ENCODE data around the gene C5orf22. TPM values are rescaled to one million over a fixed set of nuclear protein-coding genes. Genes with fewer than 3 reads are reported as not detected.

The C5orf22 gene
- total and polyA plus RNA-seq, 4 donors: 10.0 to 29.8 (median 17.3) TPM

- no peak for DNase-seq
- 84 to 99% methylated on average over 6 of the region's 6 CpGs for WGBS, 2 donors
- Histone ChIP-seq H3K36me3 (ENCODE audit: control insufficient read depth in 4 of 4, insufficient read depth in 4 of 4, low read length in 4 of 4) (peaks cover 36 to 48% (median 46%) of the 10 kb centered on the region in 4 donors), H3K27ac (ENCODE audit: low read depth in 1 of 2, low read length in 1 of 2) (no peak overlapping the region), H3K27me3 (ENCODE audit: control insufficient read depth in 3 of 3, insufficient read depth in 3 of 3, low read length in 2 of 3) (no peaks in the 10 kb centered on the region), H3K9me3 (ENCODE audit: control insufficient read depth in 4 of 4, insufficient read depth in 3 of 4, low read length in 3 of 4) (no peaks in the 10 kb centered on the region), H3K9ac (ENCODE audit: insufficient read depth in 1 of 2, low read length in 2 of 2) (no peak overlapping the region), H3K4me3 (no peak overlapping the region), H3K4me1 (ENCODE audit: control insufficient read depth in 5 of 5, insufficient read depth in 5 of 5, low read length in 5 of 5) (no peaks in the 10 kb centered on the region)
- TF ChIP-seq, protein P1, sequence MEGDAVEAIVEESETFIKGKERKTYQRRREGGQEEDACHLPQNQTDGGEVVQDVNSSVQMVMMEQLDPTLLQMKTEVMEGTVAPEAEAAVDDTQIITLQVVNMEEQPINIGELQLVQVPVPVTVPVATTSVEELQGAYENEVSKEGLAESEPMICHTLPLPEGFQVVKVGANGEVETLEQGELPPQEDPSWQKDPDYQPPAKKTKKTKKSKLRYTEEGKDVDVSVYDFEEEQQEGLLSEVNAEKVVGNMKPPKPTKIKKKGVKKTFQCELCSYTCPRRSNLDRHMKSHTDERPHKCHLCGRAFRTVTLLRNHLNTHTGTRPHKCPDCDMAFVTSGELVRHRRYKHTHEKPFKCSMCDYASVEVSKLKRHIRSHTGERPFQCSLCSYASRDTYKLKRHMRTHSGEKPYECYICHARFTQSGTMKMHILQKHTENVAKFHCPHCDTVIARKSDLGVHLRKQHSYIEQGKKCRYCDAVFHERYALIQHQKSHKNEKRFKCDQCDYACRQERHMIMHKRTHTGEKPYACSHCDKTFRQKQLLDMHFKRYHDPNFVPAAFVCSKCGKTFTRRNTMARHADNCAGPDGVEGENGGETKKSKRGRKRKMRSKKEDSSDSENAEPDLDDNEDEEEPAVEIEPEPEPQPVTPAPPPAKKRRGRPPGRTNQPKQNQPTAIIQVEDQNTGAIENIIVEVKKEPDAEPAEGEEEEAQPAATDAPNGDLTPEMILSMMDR (IDR thresholded peaks at IDR 0.05; ENCODE audit: control extremely low read depth, extremely low read depth): no peak
- ATAC-seq (ENCODE audit: insufficient read depth, low FRiP score): no peak
Observed at GRCh38 chr5:31496891-31497290, 35.2 kb upstream of the C5orf22 start.

DNA sequence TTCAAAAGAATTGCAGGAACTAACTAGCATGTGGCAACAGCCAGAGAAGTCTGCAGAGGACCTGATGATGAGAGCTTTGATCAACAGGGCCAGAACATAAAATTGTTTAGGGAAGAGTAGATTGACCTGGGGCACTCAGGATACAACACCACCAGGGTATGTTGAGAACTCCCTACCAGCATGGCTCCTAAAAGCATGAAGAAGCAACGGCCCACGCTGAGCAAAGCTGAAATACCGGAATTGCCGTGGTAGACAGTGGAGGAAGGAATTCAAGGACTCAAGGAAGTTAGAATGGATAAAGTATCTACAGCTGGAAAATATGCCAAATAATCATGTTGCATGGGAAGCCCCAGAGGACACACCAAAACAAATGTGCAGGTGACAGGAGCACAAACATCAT lies 31.8 kb upstream of the C5orf22 start:
- Histone ChIP-seq H3K9ac (ENCODE audit: insufficient read depth in 1 of 2, low read length in 2 of 2) (no peak overlapping the region), H3K27ac (ENCODE audit: low read depth in 1 of 2, low read length in 1 of 2) (no peak overlapping the region), H3K9me3 (ENCODE audit: control insufficient read depth in 4 of 4, insufficient read depth in 3 of 4, low read length in 3 of 4) (no peaks in the 10 kb centered on the region), H3K4me3 (no peak overlapping the region), H3K27me3 (ENCODE audit: control insufficient read depth in 3 of 3, insufficient read depth in 3 of 3, low read length in 2 of 3) (no peaks in the 10 kb centered on the region), H3K36me3 (ENCODE audit: control insufficient read depth in 4 of 4, insufficient read depth in 4 of 4, low read length in 4 of 4) (peaks cover 35 to 63% (median 56%) of the 10 kb centered on the region in 4 donors), H3K4me1 (ENCODE audit: control insufficient read depth in 5 of 5, insufficient read depth in 5 of 5, low read length in 5 of 5) (no peaks in the 10 kb centered on the region)
- 80 to 96% methylated on average over 4 of the region's 4 CpGs for WGBS, 2 donors
- ATAC-seq (ENCODE audit: insufficient read depth, low FRiP score) (no peak), DNase-seq (no peak)
- TF ChIP-seq, protein P1 (IDR thresholded peaks at IDR 0.05; ENCODE audit: control extremely low read depth, extremely low read depth): no peak

DNA sequence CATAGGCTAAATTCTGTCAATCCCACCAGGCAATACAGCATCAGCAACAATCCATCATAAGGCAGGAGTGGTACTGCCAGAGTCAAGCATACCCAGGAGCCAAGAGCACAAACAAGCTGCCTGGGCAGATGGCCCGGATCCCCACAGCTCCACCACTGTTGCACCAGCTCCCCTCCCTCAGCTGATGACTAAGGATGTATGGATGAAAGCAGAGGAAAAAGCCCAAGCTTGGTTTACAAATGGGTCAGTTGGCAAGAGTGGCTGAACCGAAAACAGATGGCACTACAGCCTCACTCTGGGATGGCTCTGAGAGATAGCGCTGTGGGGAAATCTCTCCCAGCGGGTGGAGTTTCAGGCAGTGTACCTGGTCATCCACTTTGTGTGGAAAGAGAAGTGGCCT lies 29.6 kb upstream of the C5orf22 start:
- DNase-seq (no peak), ATAC-seq (ENCODE audit: insufficient read depth, low FRiP score) (no peak)
- 95 to 99% methylated on average over 4 of the region's 4 CpGs for WGBS, 2 donors
- H3K4me1 ChIP-seq (ENCODE audit: control insufficient read depth in 5 of 5, insufficient read depth in 5 of 5, low read length in 5 of 5): no peaks in the 10 kb centered on the region
- no peak overlapping the region for H3K4me3 ChIP-seq
- no peak overlapping the region for H3K27ac ChIP-seq (ENCODE audit: low read depth in 1 of 2, low read length in 1 of 2)
- H3K36me3 ChIP-seq (ENCODE audit: control insufficient read depth in 4 of 4, insufficient read depth in 4 of 4, low read length in 4 of 4): peaks cover 31 to 55% (median 46%) of the 10 kb centered on the region in 4 donors
- TF ChIP-seq, protein P1 (IDR thresholded peaks at IDR 0.05; ENCODE audit: control extremely low read depth, extremely low read depth): no peak
- no peak overlapping the region for H3K9ac ChIP-seq (ENCODE audit: insufficient read depth in 1 of 2, low read length in 2 of 2)
- no peaks in the 10 kb centered on the region for H3K27me3 ChIP-seq (ENCODE audit: control insufficient read depth in 3 of 3, insufficient read depth in 3 of 3, low read length in 2 of 3)
- H3K9me3 ChIP-seq (ENCODE audit: control insufficient read depth in 4 of 4, insufficient read depth in 3 of 4, low read length in 3 of 4): no peaks in the 10 kb centered on the region

DNA sequence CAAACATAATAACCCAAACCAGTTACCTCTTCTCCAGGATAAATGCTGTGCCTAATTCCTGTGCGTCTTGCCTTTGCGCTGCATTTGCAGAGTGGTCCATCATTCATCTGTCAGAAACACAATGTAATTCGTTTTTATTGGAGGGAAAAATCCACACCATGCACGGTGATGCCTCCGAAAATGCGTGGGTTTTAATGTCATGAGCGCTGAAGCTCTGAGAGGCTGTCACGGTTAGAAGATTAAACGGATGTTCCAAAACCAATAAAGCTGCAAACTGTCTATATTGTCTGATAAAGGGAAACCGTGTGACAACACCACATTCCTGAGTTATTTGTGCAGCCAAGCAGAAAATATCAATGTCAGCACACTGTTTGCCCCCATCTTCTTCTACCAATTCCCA lies 27.6 kb upstream of the C5orf22 start:
- H3K4me1 ChIP-seq (ENCODE audit: control insufficient read depth in 5 of 5, insufficient read depth in 5 of 5, low read length in 5 of 5): no peaks in the 10 kb centered on the region
- no peaks in the 10 kb centered on the region for H3K9me3 ChIP-seq (ENCODE audit: control insufficient read depth in 4 of 4, insufficient read depth in 3 of 4, low read length in 3 of 4)
- peaks cover 34 to 55% (median 45%) of the 10 kb centered on the region in 4 donors for H3K36me3 ChIP-seq (ENCODE audit: control insufficient read depth in 4 of 4, insufficient read depth in 4 of 4, low read length in 4 of 4)
- no peak overlapping the region for H3K4me3 ChIP-seq
- no peak for ATAC-seq (ENCODE audit: insufficient read depth, low FRiP score)
- H3K27ac ChIP-seq (ENCODE audit: low read depth in 1 of 2, low read length in 1 of 2): no peak overlapping the region
- H3K27me3 ChIP-seq (ENCODE audit: control insufficient read depth in 3 of 3, insufficient read depth in 3 of 3, low read length in 2 of 3): no peaks in the 10 kb centered on the region
- no peak overlapping the region for H3K9ac ChIP-seq (ENCODE audit: insufficient read depth in 1 of 2, low read length in 2 of 2)
- TF ChIP-seq, protein P1 (IDR thresholded peaks at IDR 0.05; ENCODE audit: control extremely low read depth, extremely low read depth): no peak
- 94 to 96% methylated on average over 10 of the region's 10 CpGs for WGBS, 2 donors
- DNase-seq: no peak
